ENCODE data around the gene OCA2.
A peak's percentile ranks its signal among the peaks of the same experiment; 100 is the strongest.
"Not testable (repeated sequence)": the region's sequence is repeated elsewhere in the genome, so short reads cannot be mapped to it uniquely, and the experiment has no call there.

OCA2 gene

GRCh38 chr15:28098766-28099554 is at the start of gene OCA2:
Gene OCA2, minus strand, starts transcription at chr15:28099315. Its CDS starts 17,441 bp downstream, at chr15:28081874.
- peak; percentile 62 for DNase-seq

GRCh38 chr15:28147801-28148200 is 48.7 kb upstream of the OCA2 start:
- no peak for DNase-seq

GRCh38 chr15:28145419-28145818 is 46.3 kb upstream of the OCA2 start:
- not testable (repeated sequence) for DNase-seq

- no peak for DNase-seq
Observed at GRCh38 chr15:28140062-28140461, 40.9 kb upstream of the OCA2 start.

DNA sequence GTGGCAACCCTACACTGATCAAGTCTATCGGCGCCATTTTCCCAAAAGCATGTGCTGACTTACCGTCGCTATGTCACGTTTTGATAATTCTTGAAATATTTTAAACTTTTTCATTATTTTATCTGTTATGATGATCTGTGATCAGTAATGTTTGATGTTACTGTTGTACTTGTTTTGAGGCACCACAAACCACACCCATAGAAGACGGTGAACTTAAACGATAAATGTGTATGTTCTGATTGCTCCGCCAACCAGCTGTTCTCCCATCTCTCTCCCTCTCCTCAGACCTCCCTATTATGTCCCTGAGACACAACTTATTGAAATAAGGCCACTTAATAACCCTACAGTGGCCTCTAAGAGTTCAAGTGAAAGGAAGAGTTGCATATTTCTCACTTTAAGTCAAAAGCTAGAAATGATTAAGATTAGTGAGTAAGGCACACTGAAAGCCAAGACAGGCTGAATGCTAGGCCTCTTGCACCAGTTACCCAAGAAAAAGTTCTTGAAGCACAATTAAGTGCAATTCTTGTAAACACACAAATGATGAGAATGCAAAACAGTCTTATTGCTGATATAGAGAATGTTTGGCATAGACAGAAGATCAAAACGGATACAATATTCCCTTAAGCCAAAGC is 38.4 kb upstream of the OCA2 start:
- DNase-seq: not testable (repeated sequence)

- not testable (repeated sequence) for DNase-seq
Observed at GRCh38 chr15:28136236-28136904, 37.3 kb upstream of the OCA2 start.

DNA sequence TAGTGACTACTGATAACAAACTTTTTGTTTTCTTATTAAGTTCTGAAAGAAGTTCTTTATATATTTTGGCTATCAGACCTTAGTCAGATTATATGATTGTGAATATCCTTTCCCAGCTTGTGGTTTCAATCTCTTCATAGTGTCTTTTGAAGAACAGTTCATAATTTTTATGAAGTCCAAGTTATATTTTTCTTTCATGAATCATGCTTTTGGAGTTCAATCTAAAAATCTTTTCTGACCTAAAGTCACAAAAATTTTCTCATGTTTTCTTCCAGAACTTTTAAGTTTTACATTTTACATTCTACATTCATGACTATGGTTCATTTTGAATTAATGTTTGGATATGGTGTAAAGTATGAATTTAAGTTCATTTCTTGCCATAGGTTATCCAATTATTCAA is 34.2 kb upstream of the OCA2 start:
- DNase-seq: no peak

GRCh38 chr15:28132524-28133275 is 33.6 kb upstream of the OCA2 start:
- DNase-seq: no peak

DNA sequence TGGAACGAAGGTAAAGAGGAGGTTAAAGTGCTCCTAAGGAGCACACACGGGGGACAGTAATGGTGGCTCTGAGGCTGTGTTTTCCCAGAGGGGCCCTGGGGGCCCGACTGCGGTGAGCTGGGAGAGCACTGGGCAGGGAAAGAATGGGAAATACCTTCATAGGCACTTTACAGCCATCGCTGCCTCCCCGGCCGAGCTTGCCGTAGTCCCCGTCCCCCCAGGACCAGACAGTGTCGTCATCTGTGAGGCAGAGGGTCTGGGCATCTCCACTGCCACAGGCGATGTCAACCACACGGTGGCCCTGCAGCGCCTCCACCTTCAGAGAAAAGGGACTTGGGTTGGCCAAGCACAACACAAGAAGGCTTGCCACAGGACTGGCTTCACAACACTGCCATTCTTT is 32.8 kb upstream of the OCA2 start:
- no peak for DNase-seq

DNA sequence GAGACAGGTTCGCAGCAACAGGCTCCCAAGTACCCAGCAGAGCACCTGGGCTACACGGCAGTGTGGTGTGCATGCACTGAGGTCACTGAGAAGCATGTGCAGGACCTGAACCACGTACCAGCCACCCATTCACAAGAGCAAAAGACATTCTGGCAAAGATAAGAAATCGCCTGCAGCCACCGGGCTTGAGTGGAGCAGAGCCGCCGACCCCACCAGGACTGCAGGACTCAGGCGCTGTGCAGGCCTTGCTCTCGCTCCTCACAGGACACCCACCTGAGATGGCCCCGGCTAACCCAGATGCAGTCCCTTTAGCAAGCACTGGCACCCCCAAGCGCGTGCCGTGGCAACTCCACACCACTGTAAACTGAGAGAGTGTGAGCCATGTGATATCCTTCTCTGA is 32.3 kb upstream of the OCA2 start:
- no peak for DNase-seq

DNA sequence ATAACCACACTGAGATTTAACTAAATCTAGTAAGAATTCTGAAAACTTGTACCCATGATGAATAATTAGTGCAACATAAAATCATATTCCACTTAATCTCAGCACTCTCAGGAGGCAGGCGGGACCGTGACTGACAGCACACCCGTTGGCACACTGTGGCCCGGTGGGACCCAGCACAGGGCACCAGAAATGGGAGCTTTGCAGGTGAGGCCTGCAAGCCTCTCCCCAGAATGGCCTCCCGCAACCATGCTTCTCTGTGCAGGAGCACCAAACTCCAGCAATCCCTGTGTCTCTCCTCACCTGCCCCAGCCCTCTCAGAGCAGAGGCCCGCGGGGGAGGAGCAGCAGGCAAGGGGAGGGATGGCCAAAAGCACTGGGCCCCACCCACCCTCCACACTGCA is 31.5 kb upstream of the OCA2 start:
- no peak for DNase-seq

- DNase-seq: no peak
Observed at GRCh38 chr15:28129231-28129848, 30.2 kb upstream of the OCA2 start.

DNA sequence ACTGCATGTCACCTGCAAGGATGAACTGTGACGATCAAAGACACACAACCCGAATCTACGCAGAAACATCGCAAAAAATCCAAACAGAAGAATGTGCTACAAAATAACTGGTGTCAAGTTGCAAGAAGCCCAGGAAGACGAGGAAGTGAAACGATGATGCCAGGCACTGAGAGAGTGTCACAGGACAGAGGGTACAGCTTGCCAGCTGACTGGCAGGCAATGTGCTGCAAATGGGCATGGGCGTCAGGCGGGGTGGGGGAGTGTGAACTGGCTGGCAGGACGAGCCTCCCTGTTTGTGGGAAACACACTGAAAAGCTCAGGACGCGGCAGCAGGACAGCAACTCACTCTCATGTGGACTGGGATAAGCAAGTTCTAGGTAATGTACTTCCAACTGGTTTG is 28.9 kb upstream of the OCA2 start:
- DNase-seq: no peak

- no peak for DNase-seq
Observed at GRCh38 chr15:28127036-28127435, 27.9 kb upstream of the OCA2 start.

GRCh38 chr15:28125673-28126651 is 26.8 kb upstream of the OCA2 start:
- no peak for DNase-seq

GRCh38 chr15:28124841-28125240 is 25.7 kb upstream of the OCA2 start:
- no peak for DNase-seq

GRCh38 chr15:28123408-28124023 is 24.4 kb upstream of the OCA2 start:
- peak; percentile 45 for DNase-seq

- DNase-seq: no peak
Observed at GRCh38 chr15:28122038-28122949, 23.2 kb upstream of the OCA2 start.

- not testable (repeated sequence) for DNase-seq
Observed at GRCh38 chr15:28121577-28121976, 22.5 kb upstream of the OCA2 start.

DNA sequence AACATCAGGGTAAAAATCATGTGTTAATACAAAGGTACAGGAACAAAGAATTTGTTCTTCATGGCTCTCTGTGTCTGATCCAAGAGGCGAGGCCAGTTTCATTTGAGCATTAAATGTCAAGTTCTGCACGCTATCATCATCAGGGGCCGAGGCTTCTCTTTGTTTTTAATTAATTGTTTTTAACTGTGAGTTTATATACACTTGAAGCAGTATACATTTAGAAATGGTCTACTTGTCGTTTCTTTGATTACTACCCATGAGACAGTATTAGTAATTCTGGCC is 21.2 kb upstream of the OCA2 start:
- no peak for DNase-seq
